CD4-positive, alpha-beta T cell treated with Interleukin-6 for 4 hours (primary cell): ENCODE data around the gene ACTN1.
"Not testable (repeated sequence)": the region's sequence is repeated elsewhere in the genome, so short reads cannot be mapped to it uniquely, and the experiment has no call there.

ENCODE experiments used
- DNase-seq: peaks from one replicate; pipeline ENCODE4 v3.0.0-alpha.2; 2020; ENCODE audit warnings: mixed read lengths

Gene ACTN1

DNA sequence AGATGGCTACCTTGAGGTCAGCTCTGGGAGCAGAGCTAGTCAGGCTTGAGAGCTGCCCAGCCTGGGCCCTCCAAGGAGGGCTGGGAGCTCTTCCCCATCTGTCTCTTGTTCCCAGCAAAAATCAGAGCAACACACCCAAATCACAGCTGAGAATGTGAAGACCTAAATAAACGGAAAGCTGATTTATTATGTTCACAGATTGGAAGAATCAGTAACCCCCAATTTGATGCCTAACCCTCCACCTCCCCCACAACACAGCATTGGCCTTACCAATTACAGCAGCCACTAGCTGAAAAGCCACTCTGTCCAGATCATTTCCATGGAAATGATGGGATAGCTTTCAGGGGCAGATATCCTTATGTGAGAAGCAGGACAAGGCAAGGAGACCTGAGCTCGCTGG is 7.1 kb upstream of the ACTN1 start:
- no peak for DNase-seq

DNA sequence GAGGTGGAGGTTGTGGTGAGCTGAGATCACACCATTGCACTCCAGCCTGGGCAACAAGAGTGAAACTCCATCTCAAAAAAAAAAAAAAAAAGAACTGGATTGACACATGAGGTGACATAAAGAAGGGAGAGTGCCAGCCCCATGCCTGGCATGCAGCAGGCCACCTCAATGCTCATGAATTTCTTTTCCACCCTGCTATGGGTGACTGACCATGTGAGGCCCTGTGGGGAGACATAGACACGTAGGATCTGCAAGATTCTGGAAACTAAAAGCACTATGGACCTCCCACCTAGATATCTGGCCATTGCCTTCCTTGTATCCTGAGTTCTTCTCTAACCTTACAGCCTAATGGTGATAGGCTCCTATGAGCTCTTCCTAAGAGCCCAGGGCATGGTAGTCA is 5.6 kb upstream of the ACTN1 start:
- no peak for DNase-seq

GRCh38 chr14:68983191-68983590 is 4.1 kb upstream of the ACTN1 start:
- DNase-seq: no peak

- no peak for DNase-seq
Observed at GRCh38 chr14:68982581-68982980, 3.5 kb upstream of the ACTN1 start.

GRCh38 chr14:68981539-68981976 is 2.5 kb upstream of the ACTN1 start:
- no peak for DNase-seq

- DNase-seq: no peak
Observed at GRCh38 chr14:68981139-68981538, 2.0 kb upstream of the ACTN1 start.

GRCh38 chr14:68979722-68980451 is 785 bp upstream of the ACTN1 start:
- DNase-seq: no peak

DNA sequence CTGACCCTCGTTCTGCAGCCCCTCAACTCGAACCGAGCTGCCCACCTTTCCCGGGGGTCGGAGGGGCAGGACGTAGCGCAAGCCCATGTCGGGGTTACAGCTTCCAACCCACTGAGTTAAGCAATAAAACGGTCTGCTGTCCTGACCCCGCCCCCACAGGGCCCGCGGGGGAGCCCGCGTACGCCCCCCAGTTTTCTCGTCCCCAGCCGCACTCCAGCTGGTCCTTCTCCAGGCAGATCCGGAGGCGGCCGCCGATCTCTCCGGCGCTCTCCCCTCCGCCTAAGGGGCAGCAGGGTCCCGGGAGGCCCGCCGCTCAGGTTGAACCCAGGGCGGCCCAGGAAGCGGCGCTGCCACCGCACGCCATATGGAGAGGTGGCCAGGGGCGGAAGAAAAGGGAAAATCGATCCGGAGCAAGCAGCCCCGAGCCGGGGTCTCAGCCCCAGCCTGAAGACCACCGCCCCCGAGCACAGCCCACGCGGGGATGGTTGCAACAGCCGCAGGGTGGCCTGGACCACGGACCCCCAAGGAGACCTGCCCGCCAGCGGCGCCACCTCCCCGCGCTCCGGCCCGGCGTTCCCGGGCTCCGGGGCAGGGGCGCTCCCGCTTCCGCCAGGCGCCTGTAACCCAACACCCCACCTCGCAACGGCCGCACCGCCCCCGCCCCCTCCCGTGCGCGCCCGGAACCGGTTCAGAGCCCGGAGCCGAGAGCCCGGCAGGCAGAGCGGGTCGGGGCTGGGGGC is 760 bp downstream of the ACTN1 start:
- DNase-seq: peak; percentile 62

GRCh38 chr14:68977718-68978171 is 1.4 kb downstream of the ACTN1 start:
- DNase-seq: peak; percentile 71

DNA sequence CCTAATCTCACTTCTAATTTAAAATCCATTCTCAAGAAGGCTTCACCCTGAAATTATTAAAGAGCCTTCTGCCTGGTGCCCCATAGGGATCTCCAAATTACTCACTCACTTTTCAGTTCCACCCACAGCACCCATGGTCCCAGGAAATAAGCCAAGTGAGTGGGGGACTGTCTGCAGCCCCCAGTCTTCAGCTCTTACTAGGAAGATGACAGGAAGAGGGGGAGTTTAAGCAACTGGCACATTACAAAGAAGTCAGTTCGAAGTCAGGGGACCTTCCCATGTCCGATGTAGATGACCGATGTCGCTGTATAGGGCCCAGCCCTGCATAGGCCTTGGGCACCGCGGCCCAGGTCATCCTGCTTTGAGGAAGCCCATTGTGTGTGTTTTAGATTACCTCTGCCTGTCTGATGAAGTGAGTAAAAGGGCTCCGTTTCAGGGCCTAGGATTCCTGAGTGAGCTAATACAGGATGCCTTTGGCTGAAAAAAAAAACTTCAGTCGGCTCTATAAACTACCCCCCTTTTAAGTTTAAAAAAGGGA is 1.9 kb downstream of the ACTN1 start:
- no peak for DNase-seq

GRCh38 chr14:68976160-68977067 is 2.7 kb downstream of the ACTN1 start:
- no peak for DNase-seq

DNA sequence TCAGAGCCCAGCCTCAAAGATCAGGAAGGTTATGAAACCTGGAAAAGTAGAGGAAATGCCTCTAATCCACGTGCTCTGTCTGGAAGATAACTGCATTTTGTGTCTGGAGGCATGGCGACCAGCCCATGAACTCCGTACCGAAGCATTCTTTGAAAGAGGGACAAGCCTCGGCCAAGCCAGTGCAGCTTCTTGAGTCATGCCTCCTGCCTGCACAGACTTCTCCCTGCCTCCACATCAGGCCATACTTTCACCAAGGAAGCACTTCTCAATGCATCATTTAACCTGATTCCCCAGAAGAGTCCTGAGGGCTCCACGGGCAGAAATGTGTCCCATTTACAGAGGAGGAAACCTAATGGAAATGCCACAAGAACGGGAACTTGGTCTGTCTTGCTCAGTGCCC is 3.4 kb downstream of the ACTN1 start:
- no peak for DNase-seq

DNA sequence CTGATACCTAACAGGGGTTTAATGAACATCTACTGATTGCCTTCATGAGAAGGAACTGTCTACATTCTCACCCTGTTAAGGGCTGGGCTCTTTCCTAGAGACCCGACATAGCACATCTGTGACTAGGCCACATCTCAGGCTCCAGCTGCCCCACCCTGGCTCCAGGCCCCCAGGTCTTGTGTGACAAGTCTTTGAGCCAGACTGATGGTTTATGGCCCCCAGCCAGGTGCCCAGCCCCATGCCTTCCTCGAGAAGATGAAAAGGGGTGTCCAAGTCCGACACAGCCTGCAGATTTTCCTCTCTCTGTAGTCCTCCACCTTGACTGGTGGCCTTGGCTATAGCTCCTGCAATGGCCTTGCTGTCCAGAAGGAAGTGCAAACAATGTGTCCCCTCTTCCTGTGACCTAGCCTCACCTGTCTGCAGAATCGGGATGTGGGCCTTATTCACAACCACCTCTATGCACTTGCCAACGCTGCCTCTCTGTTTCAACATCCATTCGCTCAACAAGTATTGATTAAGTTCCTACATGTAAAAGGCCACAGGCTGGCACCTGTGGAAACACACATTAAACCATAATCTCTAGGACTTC is 4.2 kb downstream of the ACTN1 start:
- DNase-seq: no peak

DNA sequence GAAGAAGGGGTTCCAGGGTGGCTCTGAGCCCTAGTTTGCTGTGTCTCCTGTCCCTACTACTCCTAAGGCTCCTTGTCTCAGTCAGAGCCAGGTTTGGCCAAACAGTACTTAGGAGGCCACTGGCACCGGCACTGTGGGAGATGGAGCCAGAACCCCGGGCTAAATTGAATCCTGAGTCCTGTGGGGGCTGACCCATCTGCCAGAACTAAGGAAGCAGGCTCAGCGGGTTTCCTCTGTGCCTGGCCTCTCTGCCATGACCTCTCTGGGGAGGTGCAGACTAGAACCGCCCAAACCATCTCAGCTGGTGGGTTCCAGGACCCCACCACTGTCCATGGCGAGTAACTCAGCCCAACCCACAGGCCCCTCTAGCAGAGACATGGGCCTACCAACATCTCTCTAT is 5.5 kb downstream of the ACTN1 start:
- DNase-seq: no peak

- not testable (repeated sequence) for DNase-seq
Observed at GRCh38 chr14:68973219-68973565, 5.9 kb downstream of the ACTN1 start.

GRCh38 chr14:68972507-68973218 is 6.4 kb downstream of the ACTN1 start:
- no peak for DNase-seq

GRCh38 chr14:68971411-68972035 is 7.6 kb downstream of the ACTN1 start:
- DNase-seq: no peak

- DNase-seq: no peak
Observed at GRCh38 chr14:68970736-68971135, 8.4 kb downstream of the ACTN1 start.

DNA sequence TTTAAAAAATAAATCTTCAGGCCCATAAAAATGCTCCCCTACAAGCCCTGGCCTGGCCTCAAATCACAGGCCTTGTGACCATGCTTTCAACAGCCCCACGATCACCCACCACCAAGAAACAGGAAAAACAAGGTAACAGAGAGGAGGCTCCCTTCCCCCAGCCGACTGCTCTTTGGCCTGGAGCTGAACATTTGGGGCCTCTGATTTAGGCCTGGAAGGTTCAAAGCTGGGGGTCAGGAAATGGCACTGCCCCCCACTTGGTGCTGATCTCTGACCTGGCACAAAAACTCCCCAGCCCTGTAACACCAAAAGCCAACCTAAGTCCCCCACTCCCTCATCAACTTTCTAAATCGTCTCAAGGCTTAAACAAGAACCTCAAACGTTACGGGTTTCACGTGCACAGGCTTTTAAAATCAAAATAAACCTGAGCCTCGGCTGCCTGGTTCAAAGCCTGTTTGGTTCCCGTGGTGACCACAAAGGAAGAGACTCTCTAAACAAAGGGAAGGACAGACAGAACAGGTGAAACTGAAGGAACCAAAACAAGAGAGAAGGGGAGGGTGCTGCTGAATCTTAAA is 9.0 kb downstream of the ACTN1 start:
- peak; percentile 73 for DNase-seq

- DNase-seq: no peak
Observed at GRCh38 chr14:68969278-68970033, 9.6 kb downstream of the ACTN1 start.
